DOHH2 (cell line): Measurements from ENCODE around the gene TACR1.

Experiments used
- CTCF ChIP-seq: fragments of 200-600 bp; sonication (generic); IDR thresholded peaks from one replicate; pipeline ENCODE4 v1.5.1; 2014; ENCODE audit warnings: antibody characterized with exemption, mild to moderate bottlenecking, low read depth, low read length; ENCODE audit not compliant: poor library complexity, severe bottlenecking
- EZH2phosphoT487 ChIP-seq: fragments of 200-600 bp; sonication (generic); IDR thresholded peaks from 2 replicates; pipeline ENCODE4 v1.6.1; 2017; ENCODE audit warnings: borderline replicate concordance, mild to moderate bottlenecking, antibody characterized with exemption, low read length, moderate library complexity, mixed read lengths

DNA sequence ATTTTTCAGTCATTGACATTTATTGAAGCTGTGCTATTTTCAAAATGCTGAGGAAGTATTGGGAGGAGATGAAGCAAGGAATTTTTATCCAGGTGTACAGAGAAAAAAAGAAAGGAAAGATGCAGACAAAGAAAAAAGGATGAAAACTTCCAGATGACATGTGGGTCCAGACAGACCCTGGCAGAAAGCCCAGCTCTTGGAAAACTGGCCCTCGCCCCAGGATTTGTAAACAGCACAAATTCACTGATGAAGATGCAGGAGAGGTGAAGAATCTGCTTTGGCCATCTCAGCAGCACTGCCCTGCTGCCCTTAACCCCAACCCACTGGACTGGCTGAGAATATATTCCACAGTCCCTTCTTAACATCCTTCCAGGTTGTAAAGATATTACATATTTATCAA, 12.5 kb downstream of the TACR1 start:
- TF ChIP-seq CTCF: no peak
- TF ChIP-seq EZH2phosphoT487: no peak
